ENCODE data around the gene HSD3B1. TPM values are rescaled to one million over a fixed set of nuclear protein-coding genes. Genes with fewer than 3 reads are reported as not detected.
A peak's percentile ranks its signal among the peaks of the same experiment; 100 is the strongest.

Gene HSD3B1
- total and polyA plus RNA-seq, 9 of the 15 experiments (the other 6 are each of a cell fraction or from before 2014, with no cell fraction given) = not detected

- no peaks in the 10 kb centered on the region for H3K79me2 ChIP-seq (ENCODE audit: control insufficient read depth, insufficient read depth, low read length)
- FAIRE-seq = no peak
- no peak overlapping the region for H3K4me3 ChIP-seq
- DNase-seq (ENCODE audit: extremely low read depth in 1 of 4, low spot score in 3 of 4) = no peak
- no peak overlapping the region for H3K4me2 ChIP-seq (ENCODE audit: insufficient read depth, low read length)
- WGBS (ENCODE audit: insufficient coverage, low coverage, missing lambda C conversion rate) = 0% methylated on average over 5 of the region's 5 CpGs
- in situ Hi-C loops (cut with MboI) (no loop called here), intact Hi-C loops (cut with micrococcal nuclease) (loop anchor here (10.0 kb wide), 2 partner anchors 133 to 203 kb away; no protein-coding TSS in a partner anchor)
- H2AFZ ChIP-seq (ENCODE audit: low read depth, low read length) = no peak overlapping the region
- TF ChIP-seq ASH1L (IDR thresholded peaks at IDR 0.05; ENCODE audit: borderline replicate concordance, low read depth, partially characterized antibody) (no peak), CREBBP (IDR thresholded peaks at IDR 0.05; ENCODE audit: low read depth, low read length) (no peak), NFRKB (IDR thresholded peaks at IDR 0.05; ENCODE audit: low read depth) (no peak), MYBL2 (IDR thresholded peaks at IDR 0.05; ENCODE audit: low read depth) (no peak), MYBL2 (CRISPR knock-in tag; IDR thresholded peaks at IDR 0.05; ENCODE audit: borderline replicate concordance) (no peak), TAF1 (IDR thresholded peaks at IDR 0.05; ENCODE audit: control insufficient read depth, extremely low read depth, insufficient read depth, low read length, severe bottlenecking) (no peak), JUND (IDR thresholded peaks at IDR 0.05; ENCODE audit: borderline replicate concordance, low read depth, low read length) (no peak), JUND (tag; IDR thresholded peaks at IDR 0.05; ENCODE audit: borderline replicate concordance, low read depth, low read length) (no peak), E2F1 (CRISPR knock-in tag; IDR thresholded peaks at IDR 0.05) (no peak), TRIM28 (IDR thresholded peaks at IDR 0.05) (no peak), CCAR2 (IDR thresholded peaks at IDR 0.05; ENCODE audit: low read depth, low read length) (no peak), IRF9 (tag; IDR thresholded peaks at IDR 0.05) (no peak), HIVEP1 (CRISPR knock-in tag; IDR thresholded peaks at IDR 0.05) (no peak)
- no peaks in the 10 kb centered on the region for H3K9me3 ChIP-seq (replicated peaks; ENCODE audit: control insufficient read depth, insufficient read depth, low read depth, low read length)
- POLR2A ChIA-PET = interaction anchor here (0.8 to 1.3 kb wide), 2 partner anchors 9 to 25 kb away, joined by 3 to 4 read pairs; no protein-coding TSS in a partner anchor
- H3K27ac ChIP-seq (ENCODE audit: extremely low read depth, low read depth, low read length) = no peak overlapping the region
- ATAC-seq = peak; percentile 28; the same call in 1 of the 3 replicates
- no TSS peak for BruUV-seq (replicated peaks)
- H3K36me3 ChIP-seq (ENCODE audit: control insufficient read depth, insufficient read depth, low read length) = no peaks in the 10 kb centered on the region
- H4K20me1 ChIP-seq (replicated peaks; ENCODE audit: control insufficient read depth, insufficient read depth, low read length) = no peaks in the 10 kb centered on the region; the same call in 1 of the 2 replicates
- CTCF ChIA-PET (ENCODE audit: low intra/inter-chr PET ratio) = no interaction called here
- H3K27me3 ChIP-seq (ENCODE audit: control insufficient read depth in 2 of 2, insufficient read depth in 2 of 2, low read length in 2 of 2) = no peaks in the 10 kb centered on the region
- no peaks in the 10 kb centered on the region for H3K9me1 ChIP-seq (ENCODE audit: control insufficient read depth, insufficient read depth, low read length)
- H3K4me1 ChIP-seq (replicated peaks in 1 of 2; ENCODE audit: control insufficient read depth in 2 of 2, insufficient read depth in 2 of 2, low read length in 2 of 2) = no peaks in the 10 kb centered on the region
- H3K9ac ChIP-seq (ENCODE audit: insufficient read depth in 1 of 2, low read depth in 2 of 2, low read length in 2 of 2) = no peak overlapping the region
Observed at GRCh38 chr1:119471566-119471965, 35.4 kb upstream of the HSD3B1 start.
